ENCODE results near the gene SPAG7.
"Not testable (repeated sequence)": the region's sequence is repeated elsewhere in the genome, so short reads cannot be mapped to it uniquely, and the experiment has no call there.

Gene SPAG7

GRCh38 chr17:4938069-4938491, 29.5 kb downstream of the SPAG7 start:
- DNase-seq (ENCODE audit: low read depth), result no peak

- no peak for DNase-seq (ENCODE audit: low read depth)
Measured at GRCh38 chr17:4937553-4937952, 30.1 kb downstream of the SPAG7 start.

- DNase-seq (ENCODE audit: low read depth), result no peak
Measured at GRCh38 chr17:4936436-4936835, 31.2 kb downstream of the SPAG7 start.

- no peak for DNase-seq (ENCODE audit: low read depth)
Measured at GRCh38 chr17:4935650-4936049, 32.0 kb downstream of the SPAG7 start.

- DNase-seq (ENCODE audit: low read depth), result peak; percentile 59
Measured at GRCh38 chr17:4934173-4934979, 33.2 kb downstream of the SPAG7 start.

GRCh38 chr17:4933646-4934045, 34.0 kb downstream of the SPAG7 start:
- no peak for DNase-seq (ENCODE audit: low read depth)

- DNase-seq (ENCODE audit: low read depth), result no peak
Measured at GRCh38 chr17:4932756-4933155, 34.9 kb downstream of the SPAG7 start.

GRCh38 chr17:4931963-4932362, 35.7 kb downstream of the SPAG7 start, which contains the start of gene GP1BA:
Gene GP1BA, plus strand, starts transcription at chr17:4932277. Its CDS starts 328 bp downstream, at chr17:4932605.
- no peak for DNase-seq (ENCODE audit: low read depth)

GRCh38 chr17:4928881-4929280, 38.7 kb downstream of the SPAG7 start:
- DNase-seq (ENCODE audit: low read depth), result no peak

GRCh38 chr17:4926577-4927335, 40.9 kb downstream of the SPAG7 start:
- DNase-seq (ENCODE audit: low read depth), result not testable (repeated sequence)

DNA sequence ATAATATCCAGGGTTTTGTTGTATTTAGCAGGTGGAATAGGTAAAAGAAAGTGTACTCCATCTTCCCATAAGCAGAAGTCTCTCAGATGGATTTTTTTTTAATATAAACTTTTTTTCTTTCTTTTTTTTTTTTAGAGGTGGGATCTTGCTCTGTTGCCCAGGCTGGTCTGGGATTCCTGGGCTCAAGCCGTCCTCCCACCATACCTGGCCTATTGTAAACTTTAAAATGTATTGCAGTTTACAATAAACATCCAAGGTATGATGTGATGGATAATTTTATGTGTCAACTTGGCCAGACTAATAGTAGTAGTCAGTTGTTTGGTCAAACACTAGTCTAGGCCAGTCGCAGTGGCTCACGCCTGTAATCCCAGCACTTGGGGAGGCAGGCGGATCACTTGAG, 46.3 kb downstream of the SPAG7 start:
- no peak for DNase-seq (ENCODE audit: low read depth)

GRCh38 chr17:4920351-4921048, 47.1 kb downstream of the SPAG7 start:
- peak; percentile 86 for DNase-seq (ENCODE audit: low read depth)

DNA sequence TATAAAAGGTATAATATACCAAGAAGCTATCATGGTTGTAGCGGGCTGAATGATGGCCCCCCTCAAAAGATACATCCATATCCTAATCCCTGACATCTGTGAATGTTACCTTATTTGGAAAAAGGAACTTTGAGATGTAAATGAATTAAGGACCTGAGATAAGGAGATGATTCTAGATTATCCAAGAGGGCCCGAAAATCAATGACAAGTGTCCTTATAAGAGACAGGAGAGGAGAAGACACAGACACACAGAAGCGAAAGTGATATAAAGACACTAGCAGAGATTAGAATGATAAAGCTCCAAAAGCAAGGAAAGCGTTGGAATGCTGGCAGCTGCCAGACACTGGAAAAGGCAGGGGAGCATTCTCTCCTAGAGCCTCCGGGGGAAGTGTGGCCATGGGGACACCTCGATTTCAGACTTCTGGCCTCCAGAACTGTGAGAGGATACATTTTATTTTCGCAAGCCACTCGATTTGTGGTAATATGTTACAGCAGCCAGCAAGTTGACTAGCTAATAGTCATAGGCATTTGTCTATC, 48.0 kb downstream of the SPAG7 start:
- DNase-seq (ENCODE audit: low read depth), result no peak

DNA sequence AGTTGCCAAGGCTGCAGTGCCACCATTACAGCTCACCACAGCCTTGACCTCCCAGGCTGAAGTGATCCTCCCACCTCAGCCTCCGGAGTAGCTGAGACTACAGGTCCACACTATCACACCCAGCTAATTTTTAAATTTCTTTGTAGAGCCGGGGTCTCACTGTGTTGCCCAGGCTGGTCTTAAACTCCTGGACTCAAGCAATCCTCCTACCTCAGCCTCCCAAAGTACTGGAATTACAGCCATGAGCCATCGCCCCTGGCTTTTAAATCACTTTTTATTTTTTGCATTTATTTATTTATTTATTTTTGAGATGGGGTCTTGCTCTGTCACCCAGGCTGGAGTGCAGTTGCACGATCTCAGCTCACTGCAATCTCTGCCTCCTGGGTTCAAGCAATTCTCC, 53.1 kb downstream of the SPAG7 start:
- DNase-seq (ENCODE audit: low read depth), result not testable (repeated sequence)

DNA sequence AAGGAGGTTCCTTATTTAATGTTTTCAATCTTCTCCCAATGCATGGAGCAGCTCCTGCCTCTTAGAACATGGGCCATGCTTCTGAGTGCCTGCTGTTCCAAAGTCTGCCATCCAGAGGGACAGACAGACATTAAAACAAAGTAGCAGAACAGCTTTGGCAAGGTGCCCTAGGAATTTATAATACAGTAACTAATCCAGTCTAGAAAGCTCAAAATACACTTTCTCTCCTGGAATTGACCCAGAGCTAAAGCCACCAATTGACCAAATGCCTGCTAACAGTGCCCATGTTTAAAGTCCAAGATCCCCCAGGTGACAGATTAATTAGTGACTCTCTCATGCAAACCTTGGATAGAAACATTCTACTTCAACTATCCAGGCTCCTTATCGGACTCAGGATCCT, 53.6 kb downstream of the SPAG7 start:
- DNase-seq (ENCODE audit: low read depth), result no peak
